Activated T-helper 1 cell treated with Interleukin-2 at 50 U/mL for 16 hours (primary cell): ENCODE results near the gene IP6K1.

Experiments
- DNase-seq: peaks from one replicate; pipeline ENCODE4 v3.0.0-alpha.2; 2020; ENCODE audit warnings: low read depth

Gene IP6K1

DNA sequence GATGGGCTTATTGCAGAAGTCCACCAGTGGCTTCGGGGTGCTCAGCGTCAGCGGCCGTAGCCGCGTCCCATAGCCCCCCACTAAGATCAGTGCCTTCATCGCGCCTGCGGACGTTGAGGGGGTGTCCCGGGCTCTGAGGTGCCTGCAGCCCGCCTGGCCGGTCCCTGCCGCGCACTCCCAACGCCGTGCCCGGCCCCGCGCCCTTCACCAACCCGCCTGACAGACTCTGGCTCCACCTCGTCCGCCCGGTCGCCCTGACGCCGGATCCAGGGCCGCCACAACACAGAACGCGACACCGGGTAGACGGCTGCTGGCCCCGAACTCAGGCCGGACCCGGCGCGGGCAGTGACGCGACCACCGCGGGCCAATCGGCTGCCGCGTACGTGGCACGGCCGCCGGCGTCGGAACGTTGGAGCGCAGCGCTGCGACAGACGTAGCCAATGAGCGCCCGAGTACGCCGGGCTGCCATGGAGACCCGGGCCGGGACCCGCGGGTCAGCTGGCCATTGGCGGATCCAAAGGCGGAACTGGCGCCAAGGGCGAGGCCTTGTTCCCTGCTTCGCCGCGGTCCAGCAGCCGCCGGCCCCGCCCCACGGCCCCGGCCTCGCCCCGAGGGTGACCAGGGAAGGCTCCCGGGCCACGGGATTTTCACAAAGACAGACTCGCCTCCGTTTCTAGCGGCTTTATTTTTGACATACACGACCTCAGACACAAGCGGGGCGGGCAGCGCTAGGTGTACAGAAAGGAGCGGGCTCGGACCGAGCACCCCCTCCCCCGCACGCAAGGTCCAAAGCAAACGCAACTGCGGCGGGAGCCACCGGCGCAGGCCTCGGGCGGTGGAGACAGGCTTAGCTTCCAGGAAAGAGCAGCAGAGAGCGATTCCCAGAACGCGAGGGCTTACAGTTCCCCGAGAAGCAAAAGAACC is 62.5 kb downstream of the IP6K1 start, which contains the start of gene GMPPB:
Gene GMPPB (minus strand): TSS at position 324 of the 924 bp plus-strand sequence. CDS start 225 bp downstream, at position 99.
- DNase-seq: peak; percentile 90

DNA sequence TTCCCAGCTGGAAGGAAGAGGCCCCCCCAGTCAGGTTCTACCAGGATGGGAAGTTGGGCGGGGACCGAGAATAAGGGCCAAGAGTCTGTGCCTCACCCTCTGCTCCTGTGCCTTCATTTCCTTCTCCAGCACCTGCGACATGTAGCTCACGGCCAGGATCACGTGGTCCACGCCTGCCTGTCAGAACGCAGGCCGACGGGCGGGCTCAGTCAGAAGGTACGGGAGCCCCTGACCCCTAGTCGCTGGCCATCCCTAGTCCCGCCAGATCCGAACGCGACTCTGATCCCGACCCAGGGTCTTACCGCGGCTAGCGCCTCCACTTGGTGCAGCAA is 63.1 kb downstream of the IP6K1 start:
- DNase-seq: peak; percentile 33

DNA sequence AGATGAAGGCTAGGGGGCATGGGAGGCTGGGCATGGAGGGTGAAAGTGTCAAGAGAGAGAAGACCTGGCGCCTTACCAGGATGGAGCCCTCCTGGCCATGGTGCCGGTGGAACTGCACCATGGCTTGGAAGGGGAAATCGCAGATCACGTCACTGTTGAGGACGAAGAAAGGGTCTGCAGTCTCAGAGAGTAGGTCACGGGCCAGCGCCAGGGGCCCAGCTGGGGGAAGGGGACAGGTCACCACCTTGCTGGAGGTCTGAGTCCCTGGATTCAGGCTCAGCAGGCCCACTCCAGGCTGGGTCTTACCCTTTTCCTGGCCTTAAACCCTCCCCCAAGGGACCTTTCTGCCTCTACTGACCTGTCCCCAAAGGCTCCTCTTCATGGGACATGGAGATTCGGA is 63.4 kb downstream of the IP6K1 start:
- no peak for DNase-seq

DNA sequence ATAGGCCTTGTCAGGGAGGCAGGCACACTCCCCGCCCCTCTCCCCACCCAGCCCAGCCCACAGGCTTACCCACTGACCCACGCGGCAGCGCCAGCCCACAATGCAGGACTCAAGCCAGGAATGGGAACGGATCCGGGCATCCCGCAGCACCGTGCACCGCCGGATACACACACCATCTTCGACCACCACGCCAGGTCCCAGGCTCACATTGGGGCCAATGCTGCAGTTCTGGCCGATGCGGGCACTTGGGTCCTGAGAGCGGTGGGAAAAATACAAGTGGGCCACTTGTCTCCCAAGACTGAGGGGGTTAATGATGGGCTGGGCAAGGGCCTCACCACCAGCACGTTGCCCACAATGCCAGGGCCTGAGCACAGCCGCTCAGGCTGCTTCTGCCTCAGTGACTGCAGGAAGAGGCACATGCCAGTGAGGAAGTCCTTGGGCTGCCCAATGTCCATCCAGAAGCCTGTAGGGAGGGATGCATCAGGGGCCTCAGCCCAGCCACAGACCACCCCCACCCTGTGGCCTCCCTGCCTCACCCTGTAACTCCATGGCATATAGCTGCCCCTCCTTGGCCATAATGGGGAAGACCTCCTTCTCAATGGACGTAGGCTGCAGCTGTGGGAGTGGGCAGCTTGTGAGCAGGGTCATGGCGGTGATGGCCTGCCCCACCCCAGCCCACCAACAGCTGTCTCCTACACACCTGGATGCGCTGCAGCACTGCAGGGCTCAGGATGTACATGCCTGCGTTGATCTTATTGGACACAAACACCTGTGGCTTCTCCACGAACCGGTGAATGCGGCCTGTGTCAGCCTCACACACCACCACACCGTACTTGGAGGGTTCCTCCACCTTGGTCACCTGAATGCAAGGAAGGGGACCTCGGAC is 64.2 kb downstream of the IP6K1 start:
- DNase-seq: no peak

- no peak for DNase-seq
Measured at GRCh38 chr3:49721596-49721895, 64.8 kb downstream of the IP6K1 start.

- DNase-seq: no peak
Measured at GRCh38 chr3:49720855-49721595, 65.3 kb downstream of the IP6K1 start.

- DNase-seq: peak; percentile 80
Measured at GRCh38 chr3:49719214-49719884, 67.0 kb downstream of the IP6K1 start, which contains the start of gene AMIGO3. Gene AMIGO3 (minus strand): TSS chr3:49719684. CDS start chr3:49719465, 219 bp downstream.

DNA sequence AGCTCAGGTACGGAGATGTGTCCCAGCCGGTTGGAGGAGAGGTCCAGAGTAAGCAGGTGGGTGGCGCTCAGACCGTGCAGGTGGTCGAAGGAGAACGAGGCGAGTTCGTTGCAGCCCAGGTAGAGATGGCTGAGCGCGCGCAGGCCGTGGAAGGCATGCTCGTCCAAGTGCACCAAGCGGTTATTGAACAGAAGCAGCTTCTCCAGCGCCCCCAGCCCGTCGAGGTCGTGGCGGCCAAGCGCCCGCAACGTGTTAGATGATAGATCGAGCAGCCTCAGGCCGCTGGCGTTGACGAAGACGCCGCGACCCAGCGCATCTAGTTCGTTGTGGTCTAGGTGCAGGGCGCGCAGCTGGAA is 67.5 kb downstream of the IP6K1 start:
- no peak for DNase-seq

GRCh38 chr3:49717959-49718857 is 68.1 kb downstream of the IP6K1 start:
- no peak for DNase-seq

GRCh38 chr3:49717211-49717958 is 69.0 kb downstream of the IP6K1 start:
- no peak for DNase-seq

- no peak for DNase-seq
Measured at GRCh38 chr3:49716691-49717210, 69.6 kb downstream of the IP6K1 start.

DNA sequence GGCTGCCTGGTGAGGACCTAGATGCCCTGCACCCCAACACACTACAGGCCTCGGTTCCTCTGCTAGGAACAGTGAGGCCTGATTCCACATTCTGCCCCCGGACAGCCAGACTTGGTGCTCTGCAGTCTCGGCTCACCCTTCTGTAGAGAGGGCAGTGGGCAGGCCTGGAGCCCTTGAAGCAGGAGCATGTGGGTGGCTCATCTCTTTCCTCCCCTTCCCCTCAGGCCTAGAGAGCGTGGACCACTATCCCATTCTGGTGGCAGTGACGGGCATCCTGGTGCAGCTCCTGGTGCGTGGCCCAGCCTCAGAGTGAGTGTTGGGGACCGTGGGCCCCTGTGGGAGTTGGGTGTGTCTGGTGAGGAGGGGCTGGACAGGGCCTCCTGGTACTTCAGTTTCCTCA is 70.2 kb downstream of the IP6K1 start:
- no peak for DNase-seq

GRCh38 chr3:49715611-49716121 is 70.7 kb downstream of the IP6K1 start:
- DNase-seq: no peak

DNA sequence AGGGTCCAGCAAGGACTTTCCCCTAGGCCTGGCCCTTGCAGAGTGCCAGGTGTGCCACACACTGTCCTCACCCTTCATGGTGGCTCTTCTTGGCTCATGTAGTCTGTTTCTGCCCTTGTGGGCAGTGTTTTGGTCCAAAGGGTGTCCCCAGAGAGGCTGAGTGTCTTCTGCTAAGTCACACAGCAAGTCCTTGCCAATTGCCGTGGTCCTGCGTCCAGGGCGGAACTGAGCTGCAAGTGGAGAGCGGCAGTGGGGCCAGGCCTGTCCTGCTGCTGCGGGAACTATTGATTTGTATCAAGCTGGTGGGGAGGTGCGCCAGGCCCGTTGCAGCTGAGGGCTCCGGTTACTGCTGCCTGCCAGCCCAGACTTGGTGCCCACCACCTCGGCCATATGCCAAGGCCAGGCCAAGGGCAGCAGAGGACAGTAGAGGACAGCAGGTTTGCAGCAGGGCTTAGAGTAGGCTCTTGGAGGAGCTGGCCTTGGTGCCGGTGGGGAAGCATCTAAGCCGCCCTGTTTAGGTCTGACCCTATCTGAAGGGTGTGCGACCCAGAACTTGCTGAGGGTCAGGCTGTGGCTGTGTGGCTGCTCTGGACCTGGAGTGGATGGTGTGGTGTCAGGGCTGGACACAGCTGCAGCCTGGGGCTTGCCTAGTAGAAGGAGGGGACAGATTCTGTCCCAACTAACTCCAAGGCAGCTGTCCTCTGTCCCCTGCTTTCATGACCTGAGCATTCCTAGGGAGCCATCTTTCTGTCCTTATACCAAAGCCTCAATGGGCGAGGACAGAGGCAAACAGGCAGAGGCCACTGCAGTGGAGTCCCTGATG is 71.4 kb downstream of the IP6K1 start:
- no peak for DNase-seq

GRCh38 chr3:49713336-49714105 is 72.8 kb downstream of the IP6K1 start:
- DNase-seq: no peak

DNA sequence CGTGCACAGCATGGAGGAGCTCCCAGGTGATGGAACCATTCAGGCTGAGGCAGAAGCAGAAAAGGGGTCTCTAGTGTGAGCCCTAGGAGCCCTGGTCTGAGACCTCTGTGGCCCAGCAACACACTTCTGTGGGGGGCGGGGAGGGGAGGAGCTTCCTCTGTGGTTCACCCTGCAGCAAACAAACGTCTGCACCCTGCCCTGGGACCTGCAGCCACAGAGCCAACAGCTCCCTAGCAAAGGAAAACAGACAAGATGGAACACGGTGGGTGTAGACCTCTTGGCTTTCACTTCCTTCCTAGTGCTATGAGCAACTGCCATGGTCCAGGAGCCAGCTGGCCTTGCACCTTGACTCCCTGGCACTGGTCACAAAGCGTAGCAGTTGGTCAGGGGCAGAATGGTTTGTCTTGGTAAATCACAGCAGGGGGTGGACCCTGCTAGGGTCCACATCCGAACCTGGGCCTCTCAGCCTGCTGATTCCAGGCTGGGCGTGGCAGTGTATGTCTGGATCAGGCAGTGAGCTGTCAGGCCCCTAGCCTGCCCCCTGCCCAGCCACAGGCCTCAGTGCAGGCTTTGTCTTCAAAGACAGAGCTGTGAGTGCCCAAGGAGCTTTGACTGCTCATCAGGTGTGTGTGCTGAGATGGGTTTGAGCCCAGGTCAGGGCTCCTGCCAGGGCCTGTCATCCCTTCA is 73.6 kb downstream of the IP6K1 start:
- DNase-seq: no peak

- no peak for DNase-seq
Measured at GRCh38 chr3:49712166-49712565, 74.2 kb downstream of the IP6K1 start.
